KMS-11 (cell line): Measurements from ENCODE around the gene FEZF2.

Source experiments
- H2AFZ ChIP-seq: fragments of 200-600 bp; sonication (generic); 2 replicates; pipeline ENCODE4 v1.6.1; 2016; ENCODE audit warnings: antibody characterized with exemption, mixed run types, low read depth
- H3K27ac ChIP-seq: fragments of 200-600 bp; sonication (generic); 2 replicates; pipeline ENCODE4 v1.6.1; 2016; ENCODE audit warnings: mild to moderate bottlenecking, mixed run types
- H3K27me3 ChIP-seq: fragments of 200-600 bp; sonication (generic); 2 replicates; pipeline ENCODE4 v1.6.1; 2017; ENCODE audit warnings: mild to moderate bottlenecking, low read depth, mixed run types, moderate library complexity; ENCODE audit not compliant: insufficient read depth
- H3K36me3 ChIP-seq: fragments of 200-600 bp; sonication (generic); 2 replicates; pipeline ENCODE4 v1.6.1; 2017; ENCODE audit warnings: mild to moderate bottlenecking, mixed run types; ENCODE audit not compliant: insufficient read depth
- H3K4me1 ChIP-seq: fragments of 200-600 bp; sonication (generic); 2 replicates; pipeline ENCODE4 v1.6.1; 2016; ENCODE audit warnings: mild to moderate bottlenecking, low read depth, mixed run types; ENCODE audit not compliant: poor library complexity, severe bottlenecking
- H3K4me2 ChIP-seq: fragments of 200-600 bp; sonication (generic); 2 replicates; pipeline ENCODE4 v1.7.0; 2016; ENCODE audit warnings: mild to moderate bottlenecking, mixed run types
- H3K4me3 ChIP-seq: fragments of 200-600 bp; sonication (generic); IDR thresholded peaks from 2 replicates; pipeline ENCODE4 v1.6.1; 2017; ENCODE audit warnings: low read depth, low read length, mixed read lengths; ENCODE audit not compliant: insufficient read depth
- H3K79me2 ChIP-seq: fragments of 200-600 bp; sonication (generic); 2 replicates; pipeline ENCODE4 v1.6.1; 2016; ENCODE audit warnings: low read depth, mixed run types; ENCODE audit not compliant: insufficient read depth
- H3K9ac ChIP-seq: fragments of 200-600 bp; sonication (generic); 2 replicates; pipeline ENCODE4 v1.6.1; 2016; ENCODE audit warnings: mild to moderate bottlenecking, mixed run types
- H4K20me1 ChIP-seq: fragments of 200-600 bp; sonication (generic); 2 replicates; pipeline ENCODE4 v1.6.1; 2016; ENCODE audit warnings: mild to moderate bottlenecking, mixed run types; ENCODE audit not compliant: insufficient read depth
- CTCF ChIP-seq: fragments of 200-600 bp; sonication (generic); conservative IDR thresholded peaks from 2 replicates; pipeline ENCODE4 v1.6.1; 2017; ENCODE audit warnings: low read depth, mild to moderate bottlenecking, antibody characterized with exemption, low read length, moderate library complexity, mixed read lengths

The FEZF2 gene

GRCh38 chr3:62413687-62414086 is 40.3 kb upstream of the FEZF2 start:
- Histone ChIP-seq H3K9ac (no peak overlapping the region), H3K27me3 (no peaks in the 10 kb centered on the region), H3K79me2 (no peaks in the 10 kb centered on the region), H3K4me1 (no peaks in the 10 kb centered on the region), H4K20me1 (no peaks in the 10 kb centered on the region), H3K4me2 (no peak overlapping the region), H3K36me3 (no peaks in the 10 kb centered on the region), H3K27ac (no peak overlapping the region), H2AFZ (no peak overlapping the region), H3K4me3 (no peak overlapping the region)
- no peak for TF ChIP-seq CTCF

- H3K4me1 ChIP-seq: no peaks in the 10 kb centered on the region
- no peak for TF ChIP-seq CTCF
- H4K20me1 ChIP-seq: no peaks in the 10 kb centered on the region
- no peak overlapping the region for H3K4me2 ChIP-seq
- no peak overlapping the region for H3K9ac ChIP-seq
- H3K4me3 ChIP-seq: no peak overlapping the region
- H3K27ac ChIP-seq: no peak overlapping the region
- no peak overlapping the region for H2AFZ ChIP-seq
- no peaks in the 10 kb centered on the region for H3K27me3 ChIP-seq
- H3K79me2 ChIP-seq: no peaks in the 10 kb centered on the region
- no peaks in the 10 kb centered on the region for H3K36me3 ChIP-seq
Observed at GRCh38 chr3:62406945-62407344, 33.6 kb upstream of the FEZF2 start.

- no peak overlapping the region for H3K4me3 ChIP-seq
- no peaks in the 10 kb centered on the region for H3K36me3 ChIP-seq
- no peaks in the 10 kb centered on the region for H3K79me2 ChIP-seq
- H2AFZ ChIP-seq: no peak overlapping the region
- no peak overlapping the region for H3K4me2 ChIP-seq
- no peak overlapping the region for H3K27ac ChIP-seq
- no peaks in the 10 kb centered on the region for H3K27me3 ChIP-seq
- no peak for TF ChIP-seq CTCF
- no peaks in the 10 kb centered on the region for H3K4me1 ChIP-seq
- H4K20me1 ChIP-seq: no peaks in the 10 kb centered on the region
- H3K9ac ChIP-seq: no peak overlapping the region
Observed at GRCh38 chr3:62405566-62405965, 32.2 kb upstream of the FEZF2 start.

GRCh38 chr3:62405135-62405534 is 31.8 kb upstream of the FEZF2 start:
- Histone ChIP-seq H3K4me3 (no peak overlapping the region), H3K27me3 (no peaks in the 10 kb centered on the region), H4K20me1 (no peaks in the 10 kb centered on the region), H2AFZ (no peak overlapping the region), H3K27ac (no peak overlapping the region), H3K4me1 (no peaks in the 10 kb centered on the region), H3K4me2 (no peak overlapping the region), H3K79me2 (no peaks in the 10 kb centered on the region), H3K36me3 (no peaks in the 10 kb centered on the region), H3K9ac (no peak overlapping the region)
- no peak for TF ChIP-seq CTCF

- no peak for TF ChIP-seq CTCF
- H3K9ac ChIP-seq: no peak overlapping the region
- no peak overlapping the region for H3K27ac ChIP-seq
- H3K79me2 ChIP-seq: no peaks in the 10 kb centered on the region
- H4K20me1 ChIP-seq: no peaks in the 10 kb centered on the region
- H3K27me3 ChIP-seq: no peaks in the 10 kb centered on the region
- H3K36me3 ChIP-seq: no peaks in the 10 kb centered on the region
- H2AFZ ChIP-seq: no peak overlapping the region
- H3K4me2 ChIP-seq: no peak overlapping the region
- H3K4me1 ChIP-seq: no peaks in the 10 kb centered on the region
- no peak overlapping the region for H3K4me3 ChIP-seq
Observed at GRCh38 chr3:62404321-62404720, 31.0 kb upstream of the FEZF2 start.
